Measurements from ENCODE around the gene ANKS1B.

Gene ANKS1B

GRCh38 chr12:99093166-99093565 is 891.6 kb downstream of the ANKS1B start:
- no peak overlapping the region for H3K27ac ChIP-seq
- H3K4me3 ChIP-seq (ENCODE audit: low read depth, low read length) = no peak overlapping the region
- TF ChIP-seq, protein P1, sequence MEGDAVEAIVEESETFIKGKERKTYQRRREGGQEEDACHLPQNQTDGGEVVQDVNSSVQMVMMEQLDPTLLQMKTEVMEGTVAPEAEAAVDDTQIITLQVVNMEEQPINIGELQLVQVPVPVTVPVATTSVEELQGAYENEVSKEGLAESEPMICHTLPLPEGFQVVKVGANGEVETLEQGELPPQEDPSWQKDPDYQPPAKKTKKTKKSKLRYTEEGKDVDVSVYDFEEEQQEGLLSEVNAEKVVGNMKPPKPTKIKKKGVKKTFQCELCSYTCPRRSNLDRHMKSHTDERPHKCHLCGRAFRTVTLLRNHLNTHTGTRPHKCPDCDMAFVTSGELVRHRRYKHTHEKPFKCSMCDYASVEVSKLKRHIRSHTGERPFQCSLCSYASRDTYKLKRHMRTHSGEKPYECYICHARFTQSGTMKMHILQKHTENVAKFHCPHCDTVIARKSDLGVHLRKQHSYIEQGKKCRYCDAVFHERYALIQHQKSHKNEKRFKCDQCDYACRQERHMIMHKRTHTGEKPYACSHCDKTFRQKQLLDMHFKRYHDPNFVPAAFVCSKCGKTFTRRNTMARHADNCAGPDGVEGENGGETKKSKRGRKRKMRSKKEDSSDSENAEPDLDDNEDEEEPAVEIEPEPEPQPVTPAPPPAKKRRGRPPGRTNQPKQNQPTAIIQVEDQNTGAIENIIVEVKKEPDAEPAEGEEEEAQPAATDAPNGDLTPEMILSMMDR (IDR thresholded peaks at IDR 0.05; ENCODE audit: low read depth, low read length) = no peak
- no peak for DNase-seq
- H3K36me3 ChIP-seq = no peaks in the 10 kb centered on the region
- H3K27me3 ChIP-seq (ENCODE audit: insufficient read depth, low read depth, severe bottlenecking) = no peaks in the 10 kb centered on the region
- H3K9me3 ChIP-seq (ENCODE audit: severe bottlenecking) = no peaks in the 10 kb centered on the region

- no peak overlapping the region for H3K27ac ChIP-seq
- no peaks in the 10 kb centered on the region for H3K9me3 ChIP-seq (ENCODE audit: severe bottlenecking)
- no peaks in the 10 kb centered on the region for H3K27me3 ChIP-seq (ENCODE audit: insufficient read depth, low read depth, severe bottlenecking)
- no peak for DNase-seq
- H3K36me3 ChIP-seq = no peaks in the 10 kb centered on the region
- H3K4me3 ChIP-seq (ENCODE audit: low read depth, low read length) = no peak overlapping the region
- TF ChIP-seq, protein P1 (IDR thresholded peaks at IDR 0.05; ENCODE audit: low read depth, low read length) = no peak
These were observed 892.5 kb downstream of the ANKS1B start for GRCh38 chr12:99092100-99092851.

DNA sequence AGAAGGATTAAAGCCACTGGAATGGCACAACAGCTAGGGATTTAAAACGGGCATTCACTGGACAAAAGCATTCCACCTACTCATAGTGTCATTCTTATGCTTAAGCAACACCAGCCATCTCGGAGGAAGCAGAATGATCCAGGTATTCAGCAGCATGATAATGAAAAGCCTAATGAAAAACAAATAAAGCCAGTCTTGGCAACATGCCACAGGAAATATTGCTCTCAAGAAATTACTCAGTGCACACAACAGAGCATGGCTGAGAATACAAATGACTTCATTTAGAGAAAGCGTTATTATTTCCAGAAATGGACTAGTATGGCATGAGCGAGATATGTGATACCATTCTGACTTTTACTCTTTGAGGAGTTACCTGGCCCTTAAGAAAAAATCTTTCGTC is 897.5 kb downstream of the ANKS1B start:
- Histone ChIP-seq H3K27me3 (ENCODE audit: insufficient read depth, low read depth, severe bottlenecking) (no peaks in the 10 kb centered on the region), H3K36me3 (no peaks in the 10 kb centered on the region), H3K9me3 (ENCODE audit: severe bottlenecking) (no peaks in the 10 kb centered on the region), H3K4me3 (ENCODE audit: low read depth, low read length) (no peak overlapping the region), H3K27ac (no peak overlapping the region)
- DNase-seq = no peak
- TF ChIP-seq, protein P1 (IDR thresholded peaks at IDR 0.05; ENCODE audit: low read depth, low read length) = no peak

- H3K27me3 ChIP-seq (ENCODE audit: insufficient read depth, low read depth, severe bottlenecking) = no peaks in the 10 kb centered on the region
- TF ChIP-seq, protein P1 (IDR thresholded peaks at IDR 0.05; ENCODE audit: low read depth, low read length) = no peak
- DNase-seq = no peak
These were observed 904.9 kb downstream of the ANKS1B start for GRCh38 chr12:99079811-99080210.

GRCh38 chr12:99068993-99069747 is 915.6 kb downstream of the ANKS1B start:
- DNase-seq = no peak
- no peaks in the 10 kb centered on the region for H3K27me3 ChIP-seq (ENCODE audit: insufficient read depth, low read depth, severe bottlenecking)
- H3K4me3 ChIP-seq (ENCODE audit: low read depth, low read length) = no peak overlapping the region
- TF ChIP-seq, protein P1 (IDR thresholded peaks at IDR 0.05; ENCODE audit: low read depth, low read length) = no peak
- no peaks in the 10 kb centered on the region for H3K9me3 ChIP-seq (ENCODE audit: severe bottlenecking)
- H3K36me3 ChIP-seq = no peaks in the 10 kb centered on the region
- no peak overlapping the region for H3K27ac ChIP-seq

More at GRCh38 chr12:99079811-99080210, 904.9 kb downstream of the ANKS1B start:
- no peak overlapping the region for H3K4me3 ChIP-seq (ENCODE audit: low read depth, low read length)
- H3K9me3 ChIP-seq (ENCODE audit: severe bottlenecking) = no peaks in the 10 kb centered on the region
- no peaks in the 10 kb centered on the region for H3K36me3 ChIP-seq
- no peak overlapping the region for H3K27ac ChIP-seq
